HL-60 (cell line): ENCODE measurements around the gene ODAM.
"Not testable (repeated sequence)": the region's sequence is repeated elsewhere in the genome, so short reads cannot be mapped to it uniquely, and the experiment has no call there.

Experiments
- DNase-seq, 2 experiments: peaks; one replicate each; pipeline ENCODE4 v3.0.0-alpha.2; 2010 to 2020; ENCODE audit warnings: low read depth in 1 of 2, low spot score in 1 of 2
- H3K27ac ChIP-seq: fragments of 250-450 bp; sonication (Bioruptor Pico); replicated peaks from 2 replicates; pipeline ENCODE4 v1.5.1; 2020; ENCODE audit warnings: mild to moderate bottlenecking, moderate library complexity
- H3K27me3 ChIP-seq: fragments of 250-450 bp; sonication (Bioruptor Pico); 2 replicates; pipeline ENCODE4 v1.5.1; 2021; ENCODE audit warnings: mild to moderate bottlenecking, moderate library complexity; ENCODE audit not compliant: insufficient read depth, poor library complexity, severe bottlenecking
- H3K4me3 ChIP-seq: replicated peaks from 2 replicates; pipeline ENCODE4 v1.5.1; 2011; ENCODE audit warnings: mild to moderate bottlenecking, control low read depth, low read length; ENCODE audit not compliant: insufficient read depth
- GABPA ChIP-seq: IDR thresholded peaks from 2 replicates; pipeline ENCODE4 v1.6.1; 2012; ENCODE audit warnings: low read depth
- POLR2AphosphoS5 ChIP-seq: IDR thresholded peaks from 2 replicates; pipeline ENCODE4 v1.6.1; 2012; ENCODE audit warnings: low read depth
- SPI1 ChIP-seq: IDR thresholded peaks from 2 replicates; pipeline ENCODE4 v1.6.1; 2012; ENCODE audit warnings: low read depth, mild to moderate bottlenecking, borderline replicate concordance
- TF ChIP-seq, protein P1 (sequence below): IDR thresholded peaks from 2 replicates; pipeline ENCODE4 v1.6.1; 2012; ENCODE audit warnings: low read depth; ENCODE audit not compliant: insufficient replicate concordance
- TF ChIP-seq, protein P2 (sequence below): IDR thresholded peaks from one replicate; pipeline ENCODE4 v1.5.1; 2011; ENCODE audit warnings: low read length, control low read depth, inconsistent platforms; ENCODE audit not compliant: insufficient read depth

Gene ODAM

DNA sequence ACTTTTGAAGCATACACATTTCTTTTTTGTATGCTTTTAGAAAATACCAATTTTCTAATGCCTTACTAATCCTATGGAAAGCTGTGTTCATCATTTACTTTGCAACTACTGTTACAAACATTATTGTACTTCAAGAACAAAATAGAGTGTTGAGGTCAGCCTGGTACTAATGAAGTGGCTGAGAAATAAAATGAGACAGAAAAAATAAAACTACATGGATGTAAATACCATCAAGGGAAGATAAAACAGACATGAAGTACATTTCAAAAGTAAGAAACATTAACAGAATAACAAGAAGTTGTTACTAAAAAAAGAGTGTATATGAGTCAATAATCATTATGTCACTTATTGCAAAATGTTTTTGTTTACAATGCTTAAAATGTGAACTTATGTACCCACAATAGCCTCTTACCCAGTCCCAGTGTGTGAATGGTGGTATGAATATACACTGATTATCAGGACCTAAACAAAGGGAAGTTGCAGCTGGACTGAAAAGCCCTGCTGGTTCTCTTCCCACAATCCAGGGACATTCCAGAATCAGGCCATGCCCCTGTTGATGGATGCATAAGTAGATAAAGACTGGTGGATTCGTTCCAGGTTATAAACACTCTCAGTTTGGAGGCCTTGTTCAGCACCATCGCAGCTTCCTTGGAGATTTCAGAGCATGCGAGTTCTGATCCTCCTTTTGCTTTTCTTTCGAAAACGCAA lies 44.5 kb downstream of the ODAM start:
- Histone ChIP-seq H3K27ac (no peak overlapping the region), H3K27me3 (no peaks in the 10 kb centered on the region), H3K4me3 (no peak overlapping the region)
- DNase-seq = no peak
- TF ChIP-seq GABPA = no peak
- TF ChIP-seq, protein P1, sequence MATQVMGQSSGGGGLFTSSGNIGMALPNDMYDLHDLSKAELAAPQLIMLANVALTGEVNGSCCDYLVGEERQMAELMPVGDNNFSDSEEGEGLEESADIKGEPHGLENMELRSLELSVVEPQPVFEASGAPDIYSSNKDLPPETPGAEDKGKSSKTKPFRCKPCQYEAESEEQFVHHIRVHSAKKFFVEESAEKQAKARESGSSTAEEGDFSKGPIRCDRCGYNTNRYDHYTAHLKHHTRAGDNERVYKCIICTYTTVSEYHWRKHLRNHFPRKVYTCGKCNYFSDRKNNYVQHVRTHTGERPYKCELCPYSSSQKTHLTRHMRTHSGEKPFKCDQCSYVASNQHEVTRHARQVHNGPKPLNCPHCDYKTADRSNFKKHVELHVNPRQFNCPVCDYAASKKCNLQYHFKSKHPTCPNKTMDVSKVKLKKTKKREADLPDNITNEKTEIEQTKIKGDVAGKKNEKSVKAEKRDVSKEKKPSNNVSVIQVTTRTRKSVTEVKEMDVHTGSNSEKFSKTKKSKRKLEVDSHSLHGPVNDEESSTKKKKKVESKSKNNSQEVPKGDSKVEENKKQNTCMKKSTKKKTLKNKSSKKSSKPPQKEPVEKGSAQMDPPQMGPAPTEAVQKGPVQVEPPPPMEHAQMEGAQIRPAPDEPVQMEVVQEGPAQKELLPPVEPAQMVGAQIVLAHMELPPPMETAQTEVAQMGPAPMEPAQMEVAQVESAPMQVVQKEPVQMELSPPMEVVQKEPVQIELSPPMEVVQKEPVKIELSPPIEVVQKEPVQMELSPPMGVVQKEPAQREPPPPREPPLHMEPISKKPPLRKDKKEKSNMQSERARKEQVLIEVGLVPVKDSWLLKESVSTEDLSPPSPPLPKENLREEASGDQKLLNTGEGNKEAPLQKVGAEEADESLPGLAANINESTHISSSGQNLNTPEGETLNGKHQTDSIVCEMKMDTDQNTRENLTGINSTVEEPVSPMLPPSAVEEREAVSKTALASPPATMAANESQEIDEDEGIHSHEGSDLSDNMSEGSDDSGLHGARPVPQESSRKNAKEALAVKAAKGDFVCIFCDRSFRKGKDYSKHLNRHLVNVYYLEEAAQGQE = no peak
- no peak for TF ChIP-seq POLR2AphosphoS5
- TF ChIP-seq, protein P2, sequence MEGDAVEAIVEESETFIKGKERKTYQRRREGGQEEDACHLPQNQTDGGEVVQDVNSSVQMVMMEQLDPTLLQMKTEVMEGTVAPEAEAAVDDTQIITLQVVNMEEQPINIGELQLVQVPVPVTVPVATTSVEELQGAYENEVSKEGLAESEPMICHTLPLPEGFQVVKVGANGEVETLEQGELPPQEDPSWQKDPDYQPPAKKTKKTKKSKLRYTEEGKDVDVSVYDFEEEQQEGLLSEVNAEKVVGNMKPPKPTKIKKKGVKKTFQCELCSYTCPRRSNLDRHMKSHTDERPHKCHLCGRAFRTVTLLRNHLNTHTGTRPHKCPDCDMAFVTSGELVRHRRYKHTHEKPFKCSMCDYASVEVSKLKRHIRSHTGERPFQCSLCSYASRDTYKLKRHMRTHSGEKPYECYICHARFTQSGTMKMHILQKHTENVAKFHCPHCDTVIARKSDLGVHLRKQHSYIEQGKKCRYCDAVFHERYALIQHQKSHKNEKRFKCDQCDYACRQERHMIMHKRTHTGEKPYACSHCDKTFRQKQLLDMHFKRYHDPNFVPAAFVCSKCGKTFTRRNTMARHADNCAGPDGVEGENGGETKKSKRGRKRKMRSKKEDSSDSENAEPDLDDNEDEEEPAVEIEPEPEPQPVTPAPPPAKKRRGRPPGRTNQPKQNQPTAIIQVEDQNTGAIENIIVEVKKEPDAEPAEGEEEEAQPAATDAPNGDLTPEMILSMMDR = no peak
- no peak for TF ChIP-seq SPI1

DNA sequence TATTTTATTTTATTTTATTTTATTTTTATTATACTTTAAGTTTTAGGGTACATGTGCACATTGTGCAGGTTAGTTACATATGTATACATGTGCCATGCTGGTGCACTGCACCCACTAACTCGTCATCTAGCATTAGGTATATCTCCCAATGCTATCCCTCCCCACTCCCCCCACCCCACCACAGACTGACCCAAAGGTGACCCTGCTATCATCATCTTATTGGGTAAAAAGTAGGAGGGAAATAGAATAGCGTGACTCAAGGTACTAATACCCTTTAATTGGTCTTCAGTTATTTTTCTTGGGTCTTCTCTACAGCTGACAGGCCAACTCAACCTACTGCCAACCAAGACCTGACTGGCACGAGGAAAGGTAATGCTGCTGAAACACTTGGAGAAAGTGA lies 46.8 kb downstream of the ODAM start, which contains the start of gene CSN3:
Gene CSN3, plus strand, starts transcription at position 301 of the 400 bp plus-strand sequence. CDS start 2,223 bp downstream, outside the sequence.
- H3K27me3 ChIP-seq, H3K4me3 ChIP-seq, H3K27ac ChIP-seq, DNase-seq: not testable (repeated sequence)

DNA sequence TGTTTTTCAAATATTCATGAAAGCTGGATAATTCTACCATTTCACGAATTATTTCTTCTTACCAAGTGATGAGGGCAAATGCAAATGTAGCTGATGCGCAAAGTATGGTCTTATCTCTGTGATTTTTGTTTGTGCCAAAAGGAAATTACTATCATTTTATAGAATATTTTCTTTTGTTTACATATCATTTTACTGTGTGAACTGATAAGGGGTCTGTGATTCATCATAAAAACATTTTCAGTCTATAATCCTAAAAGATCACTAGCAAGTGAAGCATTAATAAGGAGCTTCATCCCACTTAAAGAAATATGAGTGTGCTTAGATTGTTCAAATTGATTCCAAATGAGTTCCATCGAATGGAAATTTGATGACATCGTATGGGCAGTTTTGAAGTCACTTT lies 47.6 kb downstream of the ODAM start:
- Histone ChIP-seq H3K27me3 (no peaks in the 10 kb centered on the region), H3K27ac (no peak overlapping the region), H3K4me3 (no peak overlapping the region)
- DNase-seq = no peak
- no peak for TF ChIP-seq SPI1
- TF ChIP-seq, protein P1 = no peak
- TF ChIP-seq, protein P2 = no peak
- no peak for TF ChIP-seq POLR2AphosphoS5
- TF ChIP-seq GABPA = no peak

DNA sequence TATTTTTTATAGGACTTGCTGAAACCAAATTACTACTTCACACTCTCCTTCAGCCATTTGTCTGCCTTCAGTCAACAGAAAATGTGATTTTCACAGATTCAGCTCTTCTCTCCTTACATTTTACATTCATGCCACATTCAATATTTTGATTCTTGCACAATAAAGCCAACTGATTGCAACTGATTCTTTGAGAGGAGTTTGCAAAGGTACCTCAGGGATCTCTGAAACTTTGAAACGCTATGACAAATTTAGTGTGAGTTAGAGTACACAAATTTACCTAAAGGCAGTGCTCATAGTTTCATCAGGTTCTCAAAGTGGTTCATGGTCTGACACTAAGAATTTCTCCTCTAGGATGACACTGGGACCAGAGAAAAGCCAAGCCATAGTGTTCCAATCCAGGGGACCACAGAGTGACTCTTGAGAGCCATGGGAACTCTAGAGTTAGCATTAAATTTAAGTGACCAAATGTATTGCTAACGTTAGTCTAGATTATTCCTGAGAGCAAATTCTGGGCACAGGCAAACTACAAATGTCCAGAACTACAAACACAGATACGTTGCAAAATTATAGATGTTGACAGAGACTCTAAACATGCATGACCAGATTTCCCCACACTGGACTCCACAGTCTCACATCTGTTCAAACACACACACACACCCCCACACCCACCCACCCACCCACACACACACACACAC lies 55.9 kb downstream of the ODAM start:
- TF ChIP-seq GABPA (no peak), POLR2AphosphoS5 (no peak), SPI1 (no peak)
- TF ChIP-seq, protein P1 = no peak
- TF ChIP-seq, protein P2 = no peak
- DNase-seq = no peak
- no peaks in the 10 kb centered on the region for H3K27me3 ChIP-seq
- H3K27ac ChIP-seq = no peak overlapping the region
- no peak overlapping the region for H3K4me3 ChIP-seq
